Activated T-cell treated with anti-CD3 and anti-CD28 coated beads for 1 hour (primary cell): Measurements from ENCODE around the gene TEX2.

Source experiments
- DNase-seq: peaks from one replicate; pipeline ENCODE4 v3.0.0-alpha.2; 2020; ENCODE audit warnings: low read depth

TEX2 gene

GRCh38 chr17:64263000-64263766, at the start of gene TEX2:
Gene TEX2 (minus strand): TSS chr17:64263260. CDS start chr17:64214217, 49,043 bp downstream.
- DNase-seq = peak; percentile 85

- DNase-seq = no peak
Measured at GRCh38 chr17:64309710-64310109, 46.6 kb upstream of the TEX2 start.

- no peak for DNase-seq
Measured at GRCh38 chr17:64309021-64309420, 46.0 kb upstream of the TEX2 start.

- peak; percentile 63 for DNase-seq
Measured at GRCh38 chr17:64306850-64307463, 43.9 kb upstream of the TEX2 start.

- DNase-seq = no peak
Measured at GRCh38 chr17:64304551-64304950, 41.5 kb upstream of the TEX2 start.

- DNase-seq = no peak
Measured at GRCh38 chr17:64300699-64300965, 37.6 kb upstream of the TEX2 start.

- DNase-seq = no peak
Measured at GRCh38 chr17:64297467-64298088, 34.5 kb upstream of the TEX2 start.

- no peak for DNase-seq
Measured at GRCh38 chr17:64296246-64296645, 33.2 kb upstream of the TEX2 start.

GRCh38 chr17:64295146-64295545, 32.1 kb upstream of the TEX2 start:
- DNase-seq = no peak

GRCh38 chr17:64291268-64291851, 28.3 kb upstream of the TEX2 start:
- DNase-seq = no peak

- no peak for DNase-seq
Measured at GRCh38 chr17:64289741-64290141, 26.7 kb upstream of the TEX2 start.

- DNase-seq = no peak
Measured at GRCh38 chr17:64282753-64283080, 19.7 kb upstream of the TEX2 start.

- DNase-seq = peak; percentile 30
Measured at GRCh38 chr17:64281962-64282752, 19.1 kb upstream of the TEX2 start.

- no peak for DNase-seq
Measured at GRCh38 chr17:64278614-64279013, 15.6 kb upstream of the TEX2 start.

GRCh38 chr17:64277831-64278562, 14.9 kb upstream of the TEX2 start:
- no peak for DNase-seq

- DNase-seq = no peak
Measured at GRCh38 chr17:64276961-64277505, 14.0 kb upstream of the TEX2 start.

- no peak for DNase-seq
Measured at GRCh38 chr17:64275016-64275415, 12.0 kb upstream of the TEX2 start.

- no peak for DNase-seq
Measured at GRCh38 chr17:64273006-64273405, 9.9 kb upstream of the TEX2 start.

- DNase-seq = no peak
Measured at GRCh38 chr17:64270885-64271284, 7.8 kb upstream of the TEX2 start.

- no peak for DNase-seq
Measured at GRCh38 chr17:64269687-64270649, 6.9 kb upstream of the TEX2 start.
